Activated T-cell treated with anti-CD3 and anti-CD28 coated beads, Interleukin-2, amount 50 U/mL, for 24 hours (primary cell): ENCODE results near the gene STAT3.
"Not testable (repeated sequence)": the region's sequence is repeated elsewhere in the genome, so short reads cannot be mapped to it uniquely, and the experiment has no call there.

ENCODE experiments used
- DNase-seq: peaks from one replicate; pipeline ENCODE4 v3.0.0-alpha.2; 2020
- H3K27ac Mint-ChIP-seq: 2 replicates; pipeline ENCODE4 v1.8.0; 2020; ENCODE audit warnings: mild to moderate bottlenecking, mixed read lengths
- H3K27me3 Mint-ChIP-seq: 2 replicates; pipeline ENCODE4 v1.8.0; 2020; ENCODE audit warnings: mixed read lengths
- H3K36me3 Mint-ChIP-seq: 2 replicates; pipeline ENCODE4 v1.8.0; 2020; ENCODE audit warnings: low read depth, mixed read lengths
- H3K4me1 Mint-ChIP-seq: 2 replicates; pipeline ENCODE4 v1.8.0; 2020; ENCODE audit warnings: low read depth, mixed read lengths
- H3K4me3 Mint-ChIP-seq: 2 replicates; pipeline ENCODE4 v1.8.0; 2020; ENCODE audit warnings: mild to moderate bottlenecking, moderate library complexity, mixed read lengths
- H3K9me3 Mint-ChIP-seq: 2 replicates; pipeline ENCODE4 v1.8.0; 2020; ENCODE audit warnings: mixed read lengths

STAT3 gene

DNA sequence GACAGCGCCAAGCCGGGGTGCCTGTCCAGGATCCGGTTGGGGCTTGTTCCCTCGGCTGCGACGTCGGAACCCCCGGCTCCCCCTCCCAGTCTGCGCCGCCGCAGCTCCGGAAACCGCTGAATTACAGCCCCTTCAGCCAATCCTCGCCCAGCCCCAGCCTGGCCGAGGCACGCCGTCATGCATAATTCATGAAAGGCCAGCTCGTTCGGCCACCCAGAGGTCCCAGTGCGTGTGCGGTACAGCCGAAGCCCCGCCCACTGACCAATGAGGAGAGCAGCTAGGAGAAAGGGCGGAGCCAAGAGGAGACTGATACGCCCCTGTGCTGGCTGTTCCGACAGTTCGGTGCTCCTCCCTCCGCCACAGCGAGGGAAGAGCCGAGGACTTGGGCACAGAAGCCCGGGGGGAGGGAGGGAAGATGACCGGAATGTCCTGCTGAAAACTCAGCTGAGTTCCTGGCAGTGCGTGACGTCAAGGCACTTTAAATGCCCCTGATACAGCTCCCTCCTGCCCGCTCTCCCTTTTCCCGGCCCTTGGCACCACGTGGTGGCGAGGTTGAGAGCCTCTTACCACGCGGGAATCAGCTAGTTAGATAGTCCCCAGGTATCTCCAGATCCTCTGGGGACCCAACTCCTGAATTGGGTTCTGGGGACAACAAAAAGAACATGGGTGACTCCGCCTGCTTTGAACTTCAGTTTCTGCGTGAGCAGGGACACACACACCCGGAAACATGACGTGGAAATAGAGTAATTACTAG is at the start of gene STAT3:
STAT3 (minus strand) TSS at position 62 of the 754 bp plus-strand sequence. CDS start 39,926 bp downstream, outside the sequence.
- H3K27me3 Mint-ChIP-seq: no peaks in the 10 kb centered on the region
- peak within 1 kb of the TSS; percentile 100 for H3K27ac Mint-ChIP-seq
- peak within 1 kb of the TSS; percentile 91 for H3K4me3 Mint-ChIP-seq
- H3K9me3 Mint-ChIP-seq: no peaks in the 10 kb centered on the region
- H3K36me3 Mint-ChIP-seq: peaks cover 42% of the 10 kb centered on the region
- H3K4me1 Mint-ChIP-seq: peaks cover 56% of the 10 kb centered on the region
- DNase-seq: peak; percentile 100

DNA sequence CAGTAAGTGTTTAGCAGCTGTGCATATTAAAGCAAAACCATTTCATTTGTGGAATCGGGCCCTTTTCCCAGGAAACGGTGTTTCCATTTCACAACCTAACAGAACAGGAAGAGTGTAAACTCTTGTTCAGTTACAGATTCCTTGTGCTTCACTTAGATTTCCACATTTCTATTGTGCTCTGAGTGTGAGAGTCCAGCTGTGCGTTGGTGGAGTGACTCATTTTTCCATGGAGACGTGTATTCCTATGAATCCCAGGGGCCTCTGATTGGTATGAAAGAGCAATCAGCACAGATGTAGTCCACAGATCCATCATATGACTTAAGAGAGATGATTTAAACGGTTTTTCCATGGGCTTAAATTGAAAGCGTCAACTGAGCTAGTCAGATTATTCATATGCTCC is 48.1 kb upstream of the STAT3 start:
- Mint-ChIP-seq H3K27ac (no peak overlapping the region), H3K4me3 (no peak overlapping the region), H3K27me3 (no peaks in the 10 kb centered on the region), H3K9me3 (no peaks in the 10 kb centered on the region), H3K36me3 (no peaks in the 10 kb centered on the region), H3K4me1 (peaks cover 2% of the 10 kb centered on the region)
- DNase-seq: no peak

GRCh38 chr17:42431758-42432161 is 43.5 kb upstream of the STAT3 start:
- Mint-ChIP-seq H3K27ac (no peak overlapping the region), H3K27me3 (peaks cover 6% of the 10 kb centered on the region), H3K4me3 (no peak overlapping the region), H3K9me3 (no peaks in the 10 kb centered on the region), H3K36me3 (no peaks in the 10 kb centered on the region), H3K4me1 (peaks cover 5% of the 10 kb centered on the region)
- DNase-seq: no peak

DNA sequence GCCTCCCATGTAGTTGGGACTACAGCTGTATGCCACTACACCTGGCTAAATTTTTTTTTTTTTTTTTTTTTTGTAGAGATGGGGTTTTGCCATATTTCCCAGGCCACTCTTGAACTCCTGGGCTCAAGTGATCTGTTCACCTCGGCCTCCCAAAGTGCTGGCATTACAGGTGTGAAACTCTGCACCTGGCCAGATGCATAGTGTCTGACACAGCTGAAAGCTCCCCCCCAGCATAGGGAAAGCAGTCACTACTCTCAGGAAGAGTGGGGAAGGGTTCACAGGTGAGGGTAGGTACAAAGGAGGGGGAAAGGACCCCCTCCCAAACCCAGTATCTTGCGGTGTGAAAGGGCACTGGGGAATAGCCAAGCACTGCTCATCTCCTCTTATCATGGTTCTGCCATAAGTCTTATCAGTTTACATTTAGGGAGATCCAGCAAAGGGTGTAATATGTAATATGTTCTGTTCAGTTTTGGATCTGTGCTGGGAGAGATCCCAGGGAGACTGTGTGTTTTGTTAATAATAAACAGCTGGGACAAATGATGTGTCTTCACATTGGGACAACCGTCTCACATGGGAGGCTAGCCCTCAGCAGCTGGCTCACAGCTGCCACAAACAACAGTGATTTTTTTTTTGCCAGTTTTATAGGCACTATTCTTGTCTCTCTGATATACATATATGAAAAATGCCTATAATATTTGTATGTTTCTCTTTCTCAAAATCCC is 41.6 kb upstream of the STAT3 start:
- H3K27ac Mint-ChIP-seq: no peak overlapping the region
- H3K4me1 Mint-ChIP-seq: peaks cover 5% of the 10 kb centered on the region
- no peaks in the 10 kb centered on the region for H3K36me3 Mint-ChIP-seq
- no peak for DNase-seq
- no peak overlapping the region for H3K4me3 Mint-ChIP-seq
- H3K27me3 Mint-ChIP-seq: peaks cover 13% of the 10 kb centered on the region
- H3K9me3 Mint-ChIP-seq: no peaks in the 10 kb centered on the region

- Mint-ChIP-seq H3K27ac (no peak overlapping the region), H3K36me3 (no peaks in the 10 kb centered on the region), H3K4me1 (peaks cover 6% of the 10 kb centered on the region), H3K4me3 (no peak overlapping the region), H3K27me3 (peaks cover 22% of the 10 kb centered on the region), H3K9me3 (no peaks in the 10 kb centered on the region)
- no peak for DNase-seq
Measured at GRCh38 chr17:42428141-42428944, 40.1 kb upstream of the STAT3 start.

GRCh38 chr17:42424991-42425610 is 36.9 kb upstream of the STAT3 start:
- H3K36me3 Mint-ChIP-seq: no peaks in the 10 kb centered on the region
- no peaks in the 10 kb centered on the region for H3K9me3 Mint-ChIP-seq
- peaks cover 30% of the 10 kb centered on the region for H3K4me1 Mint-ChIP-seq
- no peak overlapping the region for H3K4me3 Mint-ChIP-seq
- H3K27ac Mint-ChIP-seq: no peak overlapping the region
- no peak for DNase-seq
- peaks cover 49% of the 10 kb centered on the region for H3K27me3 Mint-ChIP-seq

DNA sequence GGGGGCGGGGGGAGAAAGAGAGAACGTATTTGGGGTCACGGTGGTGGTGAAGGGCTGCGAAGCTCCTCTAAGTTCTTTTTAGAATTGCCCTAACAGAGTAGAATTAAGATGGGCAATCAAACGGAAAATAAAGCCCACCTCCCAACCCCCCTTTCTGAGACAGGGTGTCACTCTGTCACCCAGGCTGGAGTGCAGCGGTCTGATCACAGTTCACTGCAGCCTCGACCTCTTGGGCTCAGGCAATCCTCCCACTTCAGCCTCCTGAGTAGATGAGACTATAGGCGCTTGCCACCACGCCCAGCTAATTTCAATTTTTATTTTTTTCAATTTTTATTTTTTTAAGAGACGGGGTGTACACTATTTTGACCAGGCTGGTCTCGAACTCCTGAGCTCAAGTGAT is 35.5 kb upstream of the STAT3 start:
- Mint-ChIP-seq H3K4me3 (peak overlapping the region; percentile 12), H3K27ac (no peak overlapping the region), H3K9me3 (no peaks in the 10 kb centered on the region), H3K27me3 (peaks cover 49% of the 10 kb centered on the region), H3K4me1 (peaks cover 35% of the 10 kb centered on the region), H3K36me3 (no peaks in the 10 kb centered on the region)
- no peak for DNase-seq

DNA sequence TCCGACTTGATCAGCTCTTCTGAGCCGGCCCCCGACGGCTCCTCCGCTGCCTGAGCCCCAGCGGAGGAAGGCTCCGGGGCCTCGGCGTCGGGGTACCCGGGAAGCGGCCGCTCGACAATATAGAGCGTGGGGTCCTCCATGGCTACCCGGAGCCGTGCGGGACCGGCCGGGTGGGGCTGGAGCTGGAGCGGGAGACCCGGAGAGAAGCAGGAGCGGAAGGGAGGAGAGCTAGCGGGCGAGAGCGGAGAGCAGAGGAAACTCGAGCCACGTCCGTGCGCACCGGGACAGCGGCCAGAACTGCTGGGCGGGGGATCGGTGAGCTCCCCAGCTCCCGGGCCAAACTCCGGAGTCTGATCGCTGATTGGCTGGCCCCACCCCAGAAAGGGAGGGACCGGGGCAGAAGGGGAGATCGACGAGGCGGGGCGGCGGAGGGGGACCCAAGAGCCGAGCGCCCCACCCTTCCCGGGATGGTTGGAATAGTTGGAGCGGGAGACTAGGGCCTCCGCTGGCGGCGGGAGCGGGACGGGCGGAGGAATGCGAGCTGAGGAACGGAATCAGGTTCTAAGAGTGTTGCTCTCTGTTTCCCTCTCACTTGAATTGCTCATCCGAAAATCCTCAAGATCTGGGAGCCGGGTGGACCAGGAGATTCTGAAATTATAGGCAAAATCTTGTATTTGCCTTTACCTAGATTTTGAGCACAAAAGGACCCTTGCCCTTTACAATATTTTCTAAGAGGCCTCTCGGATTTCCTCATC is 34.9 kb upstream of the STAT3 start, which contains the start of gene CAVIN1:
CAVIN1 (minus strand) TSS at position 299 of the 755 bp plus-strand sequence; CDS start at position 140, 159 bp downstream.
- Mint-ChIP-seq H3K27me3 (peaks cover 43% of the 10 kb centered on the region), H3K27ac (no peak within 1 kb of the TSS), H3K4me3 (peak within 1 kb of the TSS; percentile 71), H3K9me3 (no peaks in the 10 kb centered on the region), H3K36me3 (no peaks in the 10 kb centered on the region), H3K4me1 (peaks cover 30% of the 10 kb centered on the region)
- peak; percentile 53 for DNase-seq

DNA sequence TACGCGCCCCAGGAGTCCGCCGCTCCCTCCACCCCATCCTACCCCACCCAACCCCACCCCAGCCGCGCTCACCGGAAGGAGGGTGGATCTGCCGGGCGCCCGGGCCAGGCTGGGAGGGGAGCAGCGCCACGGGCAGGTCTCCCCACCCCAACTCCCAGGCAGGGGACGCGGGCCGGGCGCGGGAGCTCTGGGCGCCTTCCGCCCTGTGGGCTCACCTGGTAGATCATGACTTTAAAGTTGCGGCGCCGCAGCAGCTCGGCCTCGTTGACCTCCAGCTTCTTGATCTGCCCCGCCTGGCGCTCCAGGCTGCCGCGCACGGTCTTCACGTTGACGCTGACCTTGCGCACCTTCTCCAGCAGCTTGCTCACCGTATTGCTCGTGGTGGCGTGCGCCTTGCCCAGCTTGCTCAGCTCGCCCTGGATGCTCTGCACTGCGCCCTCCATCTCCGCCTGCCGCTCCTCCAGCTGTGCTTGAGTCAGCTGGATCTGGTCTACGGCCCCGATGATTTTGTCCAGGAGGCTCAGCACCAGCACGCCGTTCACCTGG is 34.2 kb upstream of the STAT3 start:
- Mint-ChIP-seq H3K4me1 (peaks cover 30% of the 10 kb centered on the region), H3K4me3 (peak overlapping the region; percentile 71), H3K27ac (no peak overlapping the region), H3K36me3 (no peaks in the 10 kb centered on the region), H3K9me3 (no peaks in the 10 kb centered on the region), H3K27me3 (peaks cover 43% of the 10 kb centered on the region)
- peak; percentile 64 for DNase-seq

DNA sequence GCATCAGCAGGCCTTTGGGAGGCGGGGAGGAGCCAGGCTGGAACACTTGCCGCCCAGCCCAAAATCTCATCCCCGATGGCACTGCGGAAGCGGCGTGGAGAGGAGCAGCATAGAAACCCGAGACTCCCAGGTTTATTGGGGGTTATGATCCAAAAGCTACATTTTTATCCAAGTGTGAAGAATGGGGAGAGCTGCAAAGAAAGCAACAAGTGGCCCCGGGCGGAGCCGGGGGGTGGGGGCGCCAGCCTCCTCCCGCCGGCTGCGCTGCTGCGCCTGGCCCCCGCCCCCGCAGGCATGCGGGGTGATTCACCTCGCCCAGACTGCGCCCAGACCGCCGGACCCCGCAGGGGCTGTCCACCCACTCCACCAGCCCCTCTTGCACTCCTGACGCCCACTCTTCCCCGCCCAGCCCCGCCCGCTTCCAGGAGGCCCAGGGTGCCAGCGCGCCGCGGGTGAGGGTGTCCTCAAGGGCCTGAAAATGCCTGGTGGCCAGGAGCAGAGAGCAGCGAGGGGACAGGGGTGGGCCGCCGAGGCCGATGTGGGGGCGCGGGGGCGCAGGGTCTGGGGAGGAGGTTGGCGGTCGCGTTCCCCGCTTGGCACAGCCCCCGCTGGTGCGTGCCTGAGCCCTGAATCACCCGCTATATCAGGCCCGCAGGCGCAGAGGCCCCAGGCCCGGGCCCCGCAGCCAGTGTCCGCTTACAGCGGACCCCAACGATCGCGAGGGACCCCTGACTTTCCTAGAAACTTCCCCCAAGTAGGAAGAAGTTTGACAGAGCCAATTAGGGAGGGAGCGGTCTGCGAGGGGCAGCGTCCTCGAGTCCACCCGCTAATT is 33.5 kb upstream of the STAT3 start:
- Mint-ChIP-seq H3K9me3 (no peaks in the 10 kb centered on the region), H3K4me3 (peak overlapping the region; percentile 69), H3K27me3 (peaks cover 43% of the 10 kb centered on the region), H3K4me1 (peaks cover 30% of the 10 kb centered on the region), H3K27ac (no peak overlapping the region), H3K36me3 (no peaks in the 10 kb centered on the region)
- peak; percentile 54 for DNase-seq

GRCh38 chr17:42421136-42421506 is 32.9 kb upstream of the STAT3 start:
- Mint-ChIP-seq H3K9me3 (no peaks in the 10 kb centered on the region), H3K27me3 (peaks cover 43% of the 10 kb centered on the region), H3K27ac (no peak overlapping the region), H3K4me1 (peaks cover 30% of the 10 kb centered on the region), H3K36me3 (no peaks in the 10 kb centered on the region), H3K4me3 (peak overlapping the region; percentile 63)
- no peak for DNase-seq

DNA sequence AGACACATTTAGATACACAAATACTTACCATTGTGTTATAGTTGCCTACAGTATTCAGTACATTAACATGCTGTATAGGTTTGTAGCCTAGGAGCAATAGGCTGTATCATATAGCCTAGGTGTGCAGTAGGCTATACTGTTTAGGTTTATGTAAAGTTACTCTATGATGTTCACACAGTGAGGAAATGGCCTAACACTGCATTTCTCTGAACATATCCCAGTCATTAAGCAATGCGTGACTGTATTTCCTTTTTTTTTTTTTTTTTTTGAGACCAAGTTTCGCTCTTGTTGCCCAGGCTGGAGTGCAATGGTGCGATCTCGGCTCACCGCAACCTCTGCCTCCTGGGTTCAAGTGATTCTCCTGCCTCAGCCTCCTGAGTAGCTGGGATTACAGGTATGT is 29.7 kb upstream of the STAT3 start:
- DNase-seq, H3K27ac Mint-ChIP-seq, H3K9me3 Mint-ChIP-seq, H3K36me3 Mint-ChIP-seq, H3K4me3 Mint-ChIP-seq: not testable (repeated sequence)
- Mint-ChIP-seq H3K4me1 (peaks cover 41% of the 10 kb centered on the region), H3K27me3 (peaks cover 23% of the 10 kb centered on the region)
